PC-9 (cell line): ENCODE data around the gene MTUS2. TPM values are rescaled to one million over a fixed set of nuclear protein-coding genes. Genes with fewer than 3 reads are reported as not detected.

ENCODE experiments used
- BruUV-seq: library from RNA; stranded (reverse); fragments of 400-500 nt; replicated peaks from 2 replicates; lab custom pipeline; 2021; lab: Mats Ljungman, UMichigan
- CTCF ChIA-PET: fragments of 300-600 bp; sonication (Branson Sonifier 250); formaldehyde crosslinking; loops from one replicate; lab custom pipeline; 2022; ENCODE audit warnings: antibody characterized with exemption; lab: Charles Lee
- POLR2A ChIA-PET: fragments of 300-600 bp; sonication (Branson Sonifier 250); formaldehyde crosslinking; loops from one replicate; lab custom pipeline; 2022; ENCODE audit warnings: antibody characterized with exemption; ENCODE audit not compliant: unreplicated experiment; lab: Charles Lee
- DNase-seq, 2 experiments: peaks; one replicate each; pipeline versions ENCODE4 v3.0.0 to v3.0.0-alpha.2; 2015 to 2022; ENCODE audit warnings: mixed read lengths in 1 of 2
- H2AFZ ChIP-seq: fragments of 200-600 bp; sonication (generic); 2 replicates; pipeline ENCODE4 v1.8.1; 2017; ENCODE audit warnings: antibody characterized with exemption
- H3F3A ChIP-seq: fragments of 200-600 bp; sonication (generic); 2 replicates; pipeline ENCODE4 v1.8.1; 2017; ENCODE audit warnings: antibody characterized with exemption, mild to moderate bottlenecking, low read depth; ENCODE audit not compliant: insufficient read depth
- H3K27ac ChIP-seq: fragments of 200-600 bp; sonication (generic); 2 replicates; pipeline ENCODE4 v1.6.1; 2016; ENCODE audit warnings: mixed run types
- H3K27me3 ChIP-seq: fragments of 200-600 bp; sonication (generic); 2 replicates; pipeline ENCODE4 v1.6.1; 2016; ENCODE audit warnings: low read depth, mixed run types; ENCODE audit not compliant: insufficient read depth
- H3K36me3 ChIP-seq: fragments of 200-600 bp; sonication (generic); 2 replicates; pipeline ENCODE4 v1.6.1; 2016; ENCODE audit warnings: low read depth, mixed run types
- H3K4me1 ChIP-seq: fragments of 200-600 bp; sonication (generic); replicated peaks from 2 replicates; pipeline ENCODE4 v1.6.1; 2016; ENCODE audit warnings: mixed run types; ENCODE audit not compliant: insufficient read depth
- H3K4me2 ChIP-seq: fragments of 200-600 bp; sonication (generic); 2 replicates; pipeline ENCODE4 v1.6.1; 2017; ENCODE audit warnings: mixed run types
- H3K4me3 ChIP-seq: fragments of 200-600 bp; sonication (generic); 2 replicates; pipeline ENCODE4 v1.6.1; 2016; ENCODE audit warnings: mixed run types
- H3K79me2 ChIP-seq: fragments of 200-600 bp; sonication (generic); 2 replicates; pipeline ENCODE4 v1.6.1; 2017; ENCODE audit warnings: low read depth, mixed run types
- H3K9me2 ChIP-seq: fragments of 200-600 bp; sonication (generic); 2 replicates; pipeline ENCODE4 v1.8.1; 2017; ENCODE audit warnings: mild to moderate bottlenecking; ENCODE audit not compliant: insufficient read depth
- H3K9me3 ChIP-seq: fragments of 200-600 bp; sonication (generic); 2 replicates; pipeline ENCODE4 v1.8.1; 2016; ENCODE audit warnings: low read depth; ENCODE audit not compliant: insufficient read depth
- H4K20me1 ChIP-seq: fragments of 200-600 bp; sonication (generic); 2 replicates; pipeline ENCODE4 v1.8.1; 2017; ENCODE audit not compliant: insufficient read depth
- EZH2 ChIP-seq: fragments of 200-600 bp; sonication (generic); IDR thresholded peaks from 2 replicates; pipeline ENCODE4 v1.8.0; 2017; ENCODE audit warnings: antibody characterized with exemption, low read depth
- intact Hi-C: fragments of 100-400 bp; cut with micrococcal nuclease; formaldehyde crosslinking; loops from one replicate; pipeline ENCODE4 v1.10.0; 2022; ENCODE audit not compliant: unreplicated experiment
- total RNA-seq: library from RNA; stranded (reverse); gene quantifications from 2 replicates; pipeline ENCODE4 v1.2.3, GENCODE V29; 2021
- TF ChIP-seq, protein P1 (sequence below): fragments of 200-600 bp; sonication (generic); conservative IDR thresholded peaks from 2 replicates; pipeline ENCODE4 v1.6.1; 2017; ENCODE audit warnings: mixed run types, antibody characterized with exemption, mild to moderate bottlenecking, moderate library complexity

Gene MTUS2
- total RNA-seq, 1 experiment from 2014 or later = not detected

DNA sequence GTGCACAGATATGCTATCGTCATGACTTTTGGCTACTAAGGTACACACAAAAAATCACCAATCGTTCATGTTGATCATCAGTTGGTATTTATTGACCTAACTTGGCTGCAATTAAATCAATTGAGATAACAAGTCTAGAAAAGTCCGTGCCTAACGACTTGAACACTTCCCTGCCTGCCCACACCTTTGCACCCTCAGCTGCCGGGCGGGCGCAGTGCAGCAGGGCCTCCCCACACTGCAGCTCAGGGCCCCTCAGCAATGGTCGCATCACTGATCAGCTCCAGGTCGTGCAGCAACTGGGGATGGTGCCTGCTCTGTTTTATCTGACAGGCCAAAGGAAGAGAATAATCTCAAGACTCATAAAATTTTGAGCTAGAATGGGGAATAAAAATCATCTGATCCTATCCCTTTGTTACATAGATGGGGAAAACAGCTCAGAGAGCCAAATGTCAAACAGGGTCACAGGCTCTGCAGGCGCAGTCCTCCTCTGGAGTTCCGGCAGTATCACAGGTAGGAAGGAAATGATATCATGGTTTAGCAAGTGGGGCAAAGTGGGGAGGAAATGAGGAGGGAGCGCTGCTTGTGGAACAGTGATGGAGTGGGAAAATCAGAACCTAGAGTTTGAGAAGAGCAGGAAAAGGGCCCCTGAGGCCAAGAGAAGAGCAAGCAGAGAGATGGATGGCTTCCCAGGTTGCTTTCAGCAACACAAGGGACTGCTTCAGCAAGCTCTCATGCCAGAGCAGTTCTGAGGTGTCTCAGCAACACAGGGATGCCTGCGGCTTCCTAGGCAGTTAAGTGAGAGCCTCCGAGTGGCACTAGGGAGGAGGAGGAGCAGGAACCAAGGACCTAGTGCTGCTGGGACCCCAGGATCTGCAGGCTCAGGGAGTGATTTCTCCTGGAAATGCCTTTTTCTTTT is 717.9 kb downstream of the MTUS2 start:
- H3K4me2 ChIP-seq = no peak overlapping the region
- CTCF ChIA-PET = no interaction called here
- H2AFZ ChIP-seq = no peak overlapping the region
- POLR2A ChIA-PET = no interaction called here
- no peak for TF ChIP-seq EZH2
- TF ChIP-seq, protein P1, sequence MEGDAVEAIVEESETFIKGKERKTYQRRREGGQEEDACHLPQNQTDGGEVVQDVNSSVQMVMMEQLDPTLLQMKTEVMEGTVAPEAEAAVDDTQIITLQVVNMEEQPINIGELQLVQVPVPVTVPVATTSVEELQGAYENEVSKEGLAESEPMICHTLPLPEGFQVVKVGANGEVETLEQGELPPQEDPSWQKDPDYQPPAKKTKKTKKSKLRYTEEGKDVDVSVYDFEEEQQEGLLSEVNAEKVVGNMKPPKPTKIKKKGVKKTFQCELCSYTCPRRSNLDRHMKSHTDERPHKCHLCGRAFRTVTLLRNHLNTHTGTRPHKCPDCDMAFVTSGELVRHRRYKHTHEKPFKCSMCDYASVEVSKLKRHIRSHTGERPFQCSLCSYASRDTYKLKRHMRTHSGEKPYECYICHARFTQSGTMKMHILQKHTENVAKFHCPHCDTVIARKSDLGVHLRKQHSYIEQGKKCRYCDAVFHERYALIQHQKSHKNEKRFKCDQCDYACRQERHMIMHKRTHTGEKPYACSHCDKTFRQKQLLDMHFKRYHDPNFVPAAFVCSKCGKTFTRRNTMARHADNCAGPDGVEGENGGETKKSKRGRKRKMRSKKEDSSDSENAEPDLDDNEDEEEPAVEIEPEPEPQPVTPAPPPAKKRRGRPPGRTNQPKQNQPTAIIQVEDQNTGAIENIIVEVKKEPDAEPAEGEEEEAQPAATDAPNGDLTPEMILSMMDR = no peak
- no peaks in the 10 kb centered on the region for H3F3A ChIP-seq
- no peak overlapping the region for H3K4me3 ChIP-seq
- H3K4me1 ChIP-seq = no peaks in the 10 kb centered on the region
- H3K36me3 ChIP-seq = peaks cover 11% of the 10 kb centered on the region
- peaks cover 98% of the 10 kb centered on the region for H4K20me1 ChIP-seq
- H3K9me3 ChIP-seq = no peaks in the 10 kb centered on the region
- H3K27ac ChIP-seq = no peak overlapping the region
- H3K9me2 ChIP-seq = no peaks in the 10 kb centered on the region
- intact Hi-C loops = no loop called here
- H3K27me3 ChIP-seq = no peaks in the 10 kb centered on the region
- BruUV-seq = no TSS peak
- peaks cover 39% of the 10 kb centered on the region for H3K79me2 ChIP-seq
- no peak for DNase-seq

DNA sequence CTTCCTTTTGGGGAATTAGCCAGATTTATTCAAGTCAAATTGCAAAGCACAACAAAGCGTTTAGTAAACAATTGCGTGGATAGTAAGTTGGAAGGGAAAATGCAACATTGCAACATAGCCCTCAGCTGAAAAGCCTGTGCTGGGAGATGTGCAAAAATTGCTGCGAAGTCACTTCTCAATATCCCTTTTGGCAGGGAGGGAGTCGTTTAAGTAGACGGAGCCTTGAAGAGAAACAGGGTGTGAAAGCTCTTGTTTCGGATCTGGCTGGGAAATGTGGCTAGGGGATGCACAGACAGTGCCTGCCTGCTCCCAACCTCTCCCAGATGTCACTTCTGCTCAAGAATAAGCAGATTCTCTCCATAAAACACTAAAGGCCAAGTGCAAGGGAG is 718.5 kb downstream of the MTUS2 start:
- H2AFZ ChIP-seq = no peak overlapping the region
- H3K9me3 ChIP-seq = no peaks in the 10 kb centered on the region
- H3K4me2 ChIP-seq = no peak overlapping the region
- H3F3A ChIP-seq = no peaks in the 10 kb centered on the region
- H3K27ac ChIP-seq = no peak overlapping the region
- H3K9me2 ChIP-seq = no peaks in the 10 kb centered on the region
- peaks cover 98% of the 10 kb centered on the region for H4K20me1 ChIP-seq
- no peaks in the 10 kb centered on the region for H3K27me3 ChIP-seq
- H3K4me3 ChIP-seq = no peak overlapping the region
- no peaks in the 10 kb centered on the region for H3K4me1 ChIP-seq
- ChIA-PET POLR2A (no interaction called here), CTCF (no interaction called here)
- peaks cover 11% of the 10 kb centered on the region for H3K36me3 ChIP-seq
- TF ChIP-seq, protein P1 = no peak
- TF ChIP-seq EZH2 = no peak
- no peak for DNase-seq
- BruUV-seq = no TSS peak
- peaks cover 46% of the 10 kb centered on the region for H3K79me2 ChIP-seq
- intact Hi-C loops = no loop called here

DNA sequence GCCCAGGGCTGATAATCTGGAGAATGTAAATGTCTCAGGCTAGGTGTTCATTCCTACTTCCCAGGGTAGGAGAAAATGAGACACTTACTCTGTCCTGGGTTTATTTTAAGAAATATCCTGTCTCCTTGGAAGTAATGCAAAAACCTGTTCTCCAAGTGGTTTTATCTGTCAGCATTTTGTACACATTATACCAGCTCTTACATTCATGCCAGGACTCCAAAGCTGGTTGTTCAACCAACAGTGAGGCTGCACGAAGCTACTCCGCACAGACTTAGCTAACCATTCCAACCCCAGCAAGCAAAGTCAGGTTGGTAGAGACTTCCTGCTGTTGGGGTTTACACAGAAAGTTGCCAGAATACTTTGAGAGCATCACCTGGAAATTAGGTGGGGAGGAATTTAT is 719.7 kb downstream of the MTUS2 start:
- intact Hi-C loops = no loop called here
- Histone ChIP-seq H3K79me2 (peaks cover 58% of the 10 kb centered on the region), H3K27me3 (no peaks in the 10 kb centered on the region), H3K36me3 (peaks cover 6% of the 10 kb centered on the region; the same call in 1 of the 2 replicates), H3K9me2 (no peaks in the 10 kb centered on the region), H3F3A (no peaks in the 10 kb centered on the region; the same call in 1 of the 2 replicates), H3K4me3 (no peak overlapping the region), H3K4me1 (no peaks in the 10 kb centered on the region), H2AFZ (no peak overlapping the region), H3K4me2 (no peak overlapping the region), H3K9me3 (no peaks in the 10 kb centered on the region), H3K27ac (no peak overlapping the region), H4K20me1 (peaks cover 99% of the 10 kb centered on the region)
- POLR2A ChIA-PET = no interaction called here
- no TSS peak for BruUV-seq
- TF ChIP-seq, protein P1 = no peak
- no peak for DNase-seq
- CTCF ChIA-PET = interaction anchor here (0.6 kb wide), 1 partner anchor 507 kb away, joined by 4 read pairs; no protein-coding TSS in a partner anchor
